ENCODE measurements around the gene CALCOCO2. TPM values are rescaled to one million over a fixed set of nuclear protein-coding genes. Genes with fewer than 3 reads are reported as not detected.
"Not testable (repeated sequence)": the region's sequence is repeated elsewhere in the genome, so short reads cannot be mapped to it uniquely, and the experiment has no call there.

Gene CALCOCO2
- polyA plus RNA-seq, 2 of the 4 experiments (the other 2 are of a cell fraction), result 71.6 to 194 TPM

- ChIA-PET POLR2A (interaction anchor here (0.7 kb wide), 1 partner anchor 33 kb away, joined by 3 read pairs; no protein-coding TSS in a partner anchor), CTCF (interaction anchor here (1.0 to 76.6 kb wide), 7 partner anchors 13 to 204 kb away, joined by 3 to 3251 read pairs (median 4); partner anchors contain the start of genes ATP5MC1, CALCOCO2 and TTLL6)
- H3K4me1 ChIP-seq, result peaks cover 29% of the 10 kb centered on the region
- H3K9me3 ChIP-seq, result no peaks in the 10 kb centered on the region
- TF ChIP-seq, protein P1, sequence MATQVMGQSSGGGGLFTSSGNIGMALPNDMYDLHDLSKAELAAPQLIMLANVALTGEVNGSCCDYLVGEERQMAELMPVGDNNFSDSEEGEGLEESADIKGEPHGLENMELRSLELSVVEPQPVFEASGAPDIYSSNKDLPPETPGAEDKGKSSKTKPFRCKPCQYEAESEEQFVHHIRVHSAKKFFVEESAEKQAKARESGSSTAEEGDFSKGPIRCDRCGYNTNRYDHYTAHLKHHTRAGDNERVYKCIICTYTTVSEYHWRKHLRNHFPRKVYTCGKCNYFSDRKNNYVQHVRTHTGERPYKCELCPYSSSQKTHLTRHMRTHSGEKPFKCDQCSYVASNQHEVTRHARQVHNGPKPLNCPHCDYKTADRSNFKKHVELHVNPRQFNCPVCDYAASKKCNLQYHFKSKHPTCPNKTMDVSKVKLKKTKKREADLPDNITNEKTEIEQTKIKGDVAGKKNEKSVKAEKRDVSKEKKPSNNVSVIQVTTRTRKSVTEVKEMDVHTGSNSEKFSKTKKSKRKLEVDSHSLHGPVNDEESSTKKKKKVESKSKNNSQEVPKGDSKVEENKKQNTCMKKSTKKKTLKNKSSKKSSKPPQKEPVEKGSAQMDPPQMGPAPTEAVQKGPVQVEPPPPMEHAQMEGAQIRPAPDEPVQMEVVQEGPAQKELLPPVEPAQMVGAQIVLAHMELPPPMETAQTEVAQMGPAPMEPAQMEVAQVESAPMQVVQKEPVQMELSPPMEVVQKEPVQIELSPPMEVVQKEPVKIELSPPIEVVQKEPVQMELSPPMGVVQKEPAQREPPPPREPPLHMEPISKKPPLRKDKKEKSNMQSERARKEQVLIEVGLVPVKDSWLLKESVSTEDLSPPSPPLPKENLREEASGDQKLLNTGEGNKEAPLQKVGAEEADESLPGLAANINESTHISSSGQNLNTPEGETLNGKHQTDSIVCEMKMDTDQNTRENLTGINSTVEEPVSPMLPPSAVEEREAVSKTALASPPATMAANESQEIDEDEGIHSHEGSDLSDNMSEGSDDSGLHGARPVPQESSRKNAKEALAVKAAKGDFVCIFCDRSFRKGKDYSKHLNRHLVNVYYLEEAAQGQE (IDR thresholded peaks at IDR 0.05), result no peak
- TF ChIP-seq TP53 (CRISPR knock-in tag; IDR thresholded peaks at IDR 0.05) (no peak), ZC3H11A (IDR thresholded peaks at IDR 0.05) (no peak), ZNF302 (CRISPR knock-in tag; IDR thresholded peaks at IDR 0.05) (no peak), EHMT2 (IDR thresholded peaks at IDR 0.05; ENCODE audit: low read depth) (no peak), JUNB (IDR thresholded peaks at IDR 0.05) (no peak), CHD2 (IDR thresholded peaks at IDR 0.05; ENCODE audit: low read length, partially characterized antibody) (no peak), BHLHE40 (IDR thresholded peaks at IDR 0.05; ENCODE audit: low read depth, low read length) (no peak), GATA3 (IDR thresholded peaks at IDR 0.05; ENCODE audit: borderline replicate concordance) (no peak), ATOH8 (CRISPR knock-in tag; IDR thresholded peaks at IDR 0.05; ENCODE audit: low read depth) (no peak), FOSL2 (IDR thresholded peaks at IDR 0.05) (no peak), FOSL2 (CRISPR knock-in tag; IDR thresholded peaks at IDR 0.05) (no peak)
- TF ChIP-seq, protein P2, sequence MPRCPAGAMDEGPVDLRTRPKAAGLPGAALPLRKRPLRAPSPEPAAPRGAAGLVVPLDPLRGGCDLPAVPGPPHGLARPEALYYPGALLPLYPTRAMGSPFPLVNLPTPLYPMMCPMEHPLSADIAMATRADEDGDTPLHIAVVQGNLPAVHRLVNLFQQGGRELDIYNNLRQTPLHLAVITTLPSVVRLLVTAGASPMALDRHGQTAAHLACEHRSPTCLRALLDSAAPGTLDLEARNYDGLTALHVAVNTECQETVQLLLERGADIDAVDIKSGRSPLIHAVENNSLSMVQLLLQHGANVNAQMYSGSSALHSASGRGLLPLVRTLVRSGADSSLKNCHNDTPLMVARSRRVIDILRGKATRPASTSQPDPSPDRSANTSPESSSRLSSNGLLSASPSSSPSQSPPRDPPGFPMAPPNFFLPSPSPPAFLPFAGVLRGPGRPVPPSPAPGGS (IDR thresholded peaks at IDR 0.05), result no peak
- FAIRE-seq, result no peak
- H3K4me2 ChIP-seq, result peak overlapping the region; percentile 77
- H3K4me3 ChIP-seq, result peak overlapping the region; percentile 67
- no peak for DNase-seq (ENCODE audit: low read depth in 1 of 2, low spot score in 1 of 2)
- ATAC-seq, result no peak; a peak in 1 of 6 replicates
- WGBS (ENCODE audit: missing lambda C conversion rate), result 9% methylated on average over 8 of the region's 8 CpGs
- peak overlapping the region; percentile 79 to 88 for H3K27ac ChIP-seq
These were observed 681 bp downstream of the CALCOCO2 start for GRCh38 chr17:48831549-48831883.

- WGBS (ENCODE audit: missing lambda C conversion rate), result 80% methylated on average over 2 of the region's 2 CpGs
- Histone ChIP-seq H3K27ac (no peak overlapping the region), H3K4me1 (peaks cover 16% of the 10 kb centered on the region; the same call in 2 of the 3 replicates), H3K4me3 (no peak overlapping the region), H3K4me2 (no peak overlapping the region), H3K9me3 (no peaks in the 10 kb centered on the region)
- DNase-seq (ENCODE audit: low read depth in 1 of 2, low spot score in 1 of 2), result no peak
- ChIA-PET POLR2A (no interaction called here), CTCF (interaction anchor here (1.1 to 76.6 kb wide), 6 partner anchors 17 to 198 kb away, joined by 3 to 3251 read pairs (median 11); partner anchors contain the start of genes ATP5MC1, CALCOCO2, PRAC2 and TTLL6)
- TF ChIP-seq MAZ (IDR thresholded peaks at IDR 0.05; ENCODE audit: borderline replicate concordance, low read depth, low read length), result no peak
- ATAC-seq, result no peak
- no peak for FAIRE-seq
These were observed 4.1 kb downstream of the CALCOCO2 start for GRCh38 chr17:48834973-48835372.

GRCh38 chr17:48835971-48836370, 5.1 kb downstream of the CALCOCO2 start:
- H3K4me1 ChIP-seq, result peaks cover 24% of the 10 kb centered on the region; the same call in 2 of the 3 replicates
- no peak overlapping the region for H3K4me2 ChIP-seq
- ChIA-PET CTCF (interaction anchor here (1.1 to 76.6 kb wide), 8 partner anchors 18 to 199 kb away, joined by 3 to 3251 read pairs (median 8); partner anchors contain the start of genes ATP5MC1, CALCOCO2, PRAC2 and TTLL6), POLR2A (no interaction called here)
- TF ChIP-seq ATOH8 (CRISPR knock-in tag; IDR thresholded peaks at IDR 0.05; ENCODE audit: low read depth) (no peak), RARB (CRISPR knock-in tag; IDR thresholded peaks at IDR 0.05) (no peak), PHF8 (IDR thresholded peaks at IDR 0.05; ENCODE audit: borderline replicate concordance, low read depth) (no peak), ZC3H11A (IDR thresholded peaks at IDR 0.05) (no peak), JUN (IDR thresholded peaks at IDR 0.05) (no peak), CEBPB (IDR thresholded peaks at IDR 0.05) (no peak), EHMT2 (IDR thresholded peaks at IDR 0.05; ENCODE audit: low read depth) (no peak), FOSB (CRISPR knock-in tag; IDR thresholded peaks at IDR 0.05) (no peak), MAZ (IDR thresholded peaks at IDR 0.05; ENCODE audit: borderline replicate concordance, low read depth, low read length) (no peak), MYC (IDR thresholded peaks at IDR 0.05; ENCODE audit: borderline replicate concordance, low read length) (no peak), RFX5 (IDR thresholded peaks at IDR 0.05) (no peak)
- TF ChIP-seq, protein P3, sequence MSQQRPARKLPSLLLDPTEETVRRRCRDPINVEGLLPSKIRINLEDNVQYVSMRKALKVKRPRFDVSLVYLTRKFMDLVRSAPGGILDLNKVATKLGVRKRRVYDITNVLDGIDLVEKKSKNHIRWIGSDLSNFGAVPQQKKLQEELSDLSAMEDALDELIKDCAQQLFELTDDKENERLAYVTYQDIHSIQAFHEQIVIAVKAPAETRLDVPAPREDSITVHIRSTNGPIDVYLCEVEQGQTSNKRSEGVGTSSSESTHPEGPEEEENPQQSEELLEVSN (IDR thresholded peaks at IDR 0.05; ENCODE audit: borderline replicate concordance, low read depth), result no peak
- ATAC-seq (no peak), DNase-seq (ENCODE audit: low read depth in 1 of 2, low spot score in 1 of 2) (no peak), FAIRE-seq (no peak)
- H3K4me3 ChIP-seq, result no peak overlapping the region
- H3K27ac ChIP-seq, result no peak overlapping the region
- 100% methylated on average over 2 of the region's 2 CpGs for WGBS (ENCODE audit: missing lambda C conversion rate)
- H3K9me3 ChIP-seq, result no peaks in the 10 kb centered on the region

- POLR2A ChIA-PET; H3K4me3 ChIP-seq; H3K4me2 ChIP-seq; H3K27ac ChIP-seq; DNase-seq (ENCODE audit: low read depth in 1 of 2, low spot score in 1 of 2); H3K9me3 ChIP-seq; ATAC-seq; FAIRE-seq: not testable (repeated sequence)
- 94% methylated on average over 4 of the region's 4 CpGs for WGBS (ENCODE audit: missing lambda C conversion rate)
- CTCF ChIA-PET, result interaction anchor here (0.8 to 76.6 kb wide), 4 partner anchors 19 to 166 kb away, joined by 3 to 3251 read pairs (median 1629); partner anchors contain the start of genes ATP5MC1, CALCOCO2 and TTLL6
- peaks cover 27% of the 10 kb centered on the region; the same call in 2 of the 3 replicates for H3K4me1 ChIP-seq
These were observed 6.6 kb downstream of the CALCOCO2 start for GRCh38 chr17:48837458-48837857.

All from A549 (cell line).